Choroid plexus epithelial cell (primary cell): ENCODE data around the gene ACBD5.

ENCODE experiments used
- DNase-seq: peaks from one replicate; pipeline ENCODE4 v3.0.0-alpha.2; 2010; ENCODE audit warnings: low read depth
- H3K4me3 ChIP-seq: 2 replicates; pipeline ENCODE4 v1.5.1; 2011; ENCODE audit warnings: low read depth, mild to moderate bottlenecking, control low read depth, low read length, moderate library complexity
- CTCF ChIP-seq: conservative IDR thresholded peaks from 2 replicates; pipeline ENCODE4 v1.5.1; 2011; ENCODE audit warnings: low read depth, mild to moderate bottlenecking, control low read depth, inconsistent platforms, low read length, moderate library complexity

ACBD5 gene

GRCh38 chr10:27247006-27247405, 6.4 kb upstream of the ACBD5 start:
- no peak for DNase-seq
- no peak for TF ChIP-seq CTCF

GRCh38 chr10:27245836-27246235, 5.2 kb upstream of the ACBD5 start:
- no peak for TF ChIP-seq CTCF
- H3K4me3 ChIP-seq = no peak overlapping the region
- DNase-seq = no peak

More at GRCh38 chr10:27247006-27247405, 6.4 kb upstream of the ACBD5 start:
- no peak overlapping the region for H3K4me3 ChIP-seq

GRCh38 chr10:27244976-27245375, 4.4 kb upstream of the ACBD5 start:
- no peak for DNase-seq
- no peak for TF ChIP-seq CTCF
- H3K4me3 ChIP-seq = no peak overlapping the region

- TF ChIP-seq CTCF = no peak
- peak overlapping the region; percentile 87 for H3K4me3 ChIP-seq
- DNase-seq = peak; percentile 88
Observed at GRCh38 chr10:27242951-27243551, 2.5 kb upstream of the ACBD5 start.

GRCh38 chr10:27242473-27242950, 1.9 kb upstream of the ACBD5 start:
- TF ChIP-seq CTCF = no peak
- peak overlapping the region; percentile 87 for H3K4me3 ChIP-seq
- DNase-seq = no peak

- peak; percentile 96 for DNase-seq
- peak overlapping the region; percentile 87 for H3K4me3 ChIP-seq
- peak; percentile 58 for TF ChIP-seq CTCF
Observed at GRCh38 chr10:27241652-27242472, 1.3 kb upstream of the ACBD5 start.
